Osteocyte (in vitro differentiated cells): ENCODE data around the gene FBXO5. TPM values are rescaled to one million over a fixed set of nuclear protein-coding genes. Genes with fewer than 3 reads are reported as not detected.

Experiments used
- DNase-seq: peaks from one replicate; pipeline ENCODE4 v3.0.0; 2021; ENCODE audit warnings: mixed read lengths; ENCODE audit not compliant: unreplicated experiment; ENCODE audit errors: extremely low spot score
- H3K27ac Mint-ChIP-seq: one replicate; pipeline ENCODE4 v1.8.0; 2021; ENCODE audit warnings: mild to moderate bottlenecking, mixed read lengths; ENCODE audit not compliant: unreplicated experiment
- H3K27me3 Mint-ChIP-seq: one replicate; pipeline ENCODE4 v1.8.0; 2021; ENCODE audit warnings: mixed read lengths; ENCODE audit not compliant: unreplicated experiment
- H3K36me3 Mint-ChIP-seq: one replicate; pipeline ENCODE4 v1.8.0; 2021; ENCODE audit warnings: mixed read lengths; ENCODE audit not compliant: unreplicated experiment
- H3K4me1 Mint-ChIP-seq: one replicate; pipeline ENCODE4 v1.8.0; 2021; ENCODE audit warnings: mixed read lengths; ENCODE audit not compliant: unreplicated experiment
- H3K4me3 Mint-ChIP-seq: one replicate; pipeline ENCODE4 v1.8.0; 2021; ENCODE audit warnings: mild to moderate bottlenecking, moderate library complexity, mixed read lengths; ENCODE audit not compliant: unreplicated experiment
- H3K9me3 Mint-ChIP-seq: one replicate; pipeline ENCODE4 v1.8.0; 2021; ENCODE audit warnings: mixed read lengths; ENCODE audit not compliant: unreplicated experiment
- CTCF ChIP-seq: fragments of 200-600 bp; sonication (generic); IDR thresholded peaks from 2 replicates; pipeline ENCODE4 v1.5.0; 2021; ENCODE audit warnings: antibody characterized with exemption, mild to moderate bottlenecking, moderate library complexity
- total RNA-seq: library from RNA; stranded (reverse); gene quantifications from 2 replicates; pipeline ENCODE4 v1.2.1, GENCODE V29; 2021

Gene FBXO5
- total RNA-seq, 1 donor from 2014 or later, result 8.9 TPM

- TF ChIP-seq CTCF, result no peak
- H3K9me3 Mint-ChIP-seq, result no peaks in the 10 kb centered on the region
Observed at GRCh38 chr6:152942319-152942869, 40.4 kb downstream of the FBXO5 start.

GRCh38 chr6:152941746-152942145 is 41.1 kb downstream of the FBXO5 start:
- DNase-seq, result no peak
- Mint-ChIP-seq H3K9me3 (no peaks in the 10 kb centered on the region), H3K27ac (no peak overlapping the region), H3K4me3 (no peak overlapping the region), H3K4me1 (no peaks in the 10 kb centered on the region), H3K36me3 (no peaks in the 10 kb centered on the region), H3K27me3 (peaks cover 47% of the 10 kb centered on the region)
- TF ChIP-seq CTCF, result no peak

More at GRCh38 chr6:152942319-152942869, 40.4 kb downstream of the FBXO5 start:
- Mint-ChIP-seq H3K4me3 (no peak overlapping the region), H3K27me3 (peaks cover 50% of the 10 kb centered on the region), H3K27ac (no peak overlapping the region), H3K4me1 (no peaks in the 10 kb centered on the region), H3K36me3 (no peaks in the 10 kb centered on the region)
- no peak for DNase-seq

GRCh38 chr6:152932865-152933264 is 50.0 kb downstream of the FBXO5 start:
- H3K27ac Mint-ChIP-seq, result no peak overlapping the region
- no peak for TF ChIP-seq CTCF
- no peaks in the 10 kb centered on the region for H3K4me1 Mint-ChIP-seq
- H3K36me3 Mint-ChIP-seq, result no peaks in the 10 kb centered on the region
- H3K9me3 Mint-ChIP-seq, result no peaks in the 10 kb centered on the region
- H3K27me3 Mint-ChIP-seq, result peaks cover 32% of the 10 kb centered on the region
- no peak overlapping the region for H3K4me3 Mint-ChIP-seq
- no peak for DNase-seq

GRCh38 chr6:152922706-152923105 is 60.1 kb downstream of the FBXO5 start:
- Mint-ChIP-seq H3K9me3 (no peaks in the 10 kb centered on the region), H3K36me3 (no peaks in the 10 kb centered on the region)
- DNase-seq, result no peak

More at GRCh38 chr6:152922706-152923105, 60.1 kb downstream of the FBXO5 start:
- TF ChIP-seq CTCF, result no peak
- no peak overlapping the region for H3K4me3 Mint-ChIP-seq
- H3K27me3 Mint-ChIP-seq, result peaks cover 10% of the 10 kb centered on the region
- H3K4me1 Mint-ChIP-seq, result no peaks in the 10 kb centered on the region
- no peak overlapping the region for H3K27ac Mint-ChIP-seq

Other genes with a start within 250 kb of the FBXO5 start
- not detected in 2 replicates for gene VIP, start 232.2 kb downstream of the FBXO5 start, total RNA-seq
- 15.9 and 16.9 TPM in 2 replicates for gene MTRF1L, start 19.7 kb upstream of the FBXO5 start, total RNA-seq
- gene RGS17, start 148.2 kb upstream of the FBXO5 start, total RNA-seq, result 2.9 and 3.1 TPM in 2 replicates